ENCODE data around the gene UNC13B.

The UNC13B gene

DNA sequence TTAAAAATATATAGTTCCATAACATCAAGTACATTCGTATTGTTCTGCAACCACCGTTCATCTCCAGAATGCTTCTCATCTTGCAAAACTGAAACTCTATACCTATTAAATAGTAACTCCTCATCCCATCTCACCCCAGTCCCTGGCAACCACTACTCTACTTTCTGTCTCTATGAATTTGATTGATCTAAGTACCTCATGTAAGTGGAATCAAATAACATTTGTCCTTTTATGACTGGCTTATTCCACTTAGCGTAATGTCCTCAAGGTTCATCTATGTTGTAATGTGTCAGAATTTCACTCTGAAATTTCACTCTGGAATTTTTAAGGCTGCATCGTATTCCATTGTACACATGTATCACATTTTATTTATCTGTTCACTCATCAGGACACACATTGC lies 196.0 kb downstream of the UNC13B start:
- DNase-seq: no peak
- no peaks in the 10 kb centered on the region for H3K36me3 ChIP-seq (ENCODE audit: control insufficient read depth, insufficient read depth, low read length)

DNA sequence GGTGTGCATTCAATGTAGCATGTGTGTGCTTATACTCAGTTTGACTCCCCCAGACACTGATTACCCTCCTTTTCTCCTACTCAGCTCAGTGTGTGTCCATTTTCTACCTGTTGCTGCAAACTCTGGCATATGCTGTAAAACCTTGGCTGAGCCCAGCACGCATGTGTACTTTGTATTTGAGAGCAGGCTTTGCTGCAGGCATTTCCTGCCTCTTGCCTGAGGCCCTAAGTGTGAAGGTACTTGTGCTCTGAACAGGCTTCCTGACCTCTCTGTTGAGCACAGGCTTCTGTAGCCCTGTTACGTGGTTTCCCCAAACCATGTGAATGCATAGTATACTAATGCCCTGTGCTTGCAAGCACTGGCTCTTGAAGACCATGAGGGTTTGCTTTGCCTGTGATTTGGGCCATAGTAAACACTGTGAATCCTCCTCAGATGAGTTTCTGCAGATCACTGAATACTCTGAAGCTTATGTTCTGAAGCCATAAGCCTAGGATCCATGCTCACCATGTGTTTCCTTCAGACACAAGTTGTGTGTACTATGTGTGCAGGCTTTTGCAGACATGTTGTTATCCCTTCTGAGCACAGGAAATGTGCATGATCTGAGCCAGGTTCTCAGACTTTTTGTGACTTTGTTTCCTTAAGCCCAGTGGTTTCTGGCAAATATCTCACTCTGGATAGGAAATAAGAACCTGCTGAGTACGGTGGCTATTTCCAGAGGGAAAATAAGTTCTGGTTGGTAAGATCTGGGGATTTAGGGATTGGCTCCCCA lies 203.2 kb downstream of the UNC13B start:
- no peaks in the 10 kb centered on the region for H3K9me3 ChIP-seq (ENCODE audit: control insufficient read depth, low read length)
- no peak overlapping the region for H3K27ac ChIP-seq (ENCODE audit: insufficient read depth, low read length, poor library complexity, severe bottlenecking)
- no peaks in the 10 kb centered on the region for H3K36me3 ChIP-seq (ENCODE audit: control insufficient read depth, insufficient read depth, low read length)
- no peak overlapping the region for H3K4me3 ChIP-seq (ENCODE audit: insufficient read depth, low read depth, low read length, poor library complexity, severe bottlenecking)
- H3K27me3 ChIP-seq (replicated peaks; ENCODE audit: control insufficient read depth, insufficient read depth, low read length, poor library complexity, severe bottlenecking): no peaks in the 10 kb centered on the region
- no peaks in the 10 kb centered on the region for H3K4me1 ChIP-seq (ENCODE audit: control insufficient read depth, insufficient read depth, low read length, poor library complexity, severe bottlenecking)
- DNase-seq: no peak

More for the DNA sequence above, 196.0 kb downstream of the UNC13B start:
- H3K27me3 ChIP-seq (replicated peaks; ENCODE audit: control insufficient read depth, insufficient read depth, low read length, poor library complexity, severe bottlenecking): no peaks in the 10 kb centered on the region
- no peaks in the 10 kb centered on the region for H3K9me3 ChIP-seq (ENCODE audit: control insufficient read depth, low read length)
- no peaks in the 10 kb centered on the region for H3K4me1 ChIP-seq (ENCODE audit: control insufficient read depth, insufficient read depth, low read length, poor library complexity, severe bottlenecking)
- no peak overlapping the region for H3K27ac ChIP-seq (ENCODE audit: insufficient read depth, low read length, poor library complexity, severe bottlenecking)
- H3K4me3 ChIP-seq (ENCODE audit: insufficient read depth, low read depth, low read length, poor library complexity, severe bottlenecking): no peak overlapping the region

DNA sequence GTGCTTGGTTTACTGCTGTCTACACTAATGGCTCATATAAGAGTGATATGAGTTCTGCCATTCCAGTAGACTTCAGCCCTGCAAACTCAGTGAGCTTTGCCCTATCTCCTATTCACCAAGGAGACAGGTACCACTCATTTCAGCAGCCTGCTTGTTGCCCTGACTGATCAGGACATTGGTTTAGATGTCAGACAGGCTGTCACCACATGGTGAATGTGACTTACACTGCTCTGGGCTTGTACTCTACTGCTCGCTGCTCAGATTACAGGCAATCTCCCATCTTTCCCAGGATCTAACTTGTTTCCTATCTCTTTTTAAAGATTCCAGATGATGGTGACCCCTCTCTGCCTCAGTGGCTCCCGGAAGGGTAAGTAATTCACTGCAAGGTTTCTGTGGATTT lies 204.8 kb downstream of the UNC13B start:
- no peaks in the 10 kb centered on the region for H3K27me3 ChIP-seq (replicated peaks; ENCODE audit: control insufficient read depth, insufficient read depth, low read length, poor library complexity, severe bottlenecking)
- no peak overlapping the region for H3K27ac ChIP-seq (ENCODE audit: insufficient read depth, low read length, poor library complexity, severe bottlenecking)
- no peaks in the 10 kb centered on the region for H3K9me3 ChIP-seq (ENCODE audit: control insufficient read depth, low read length)
- H3K4me3 ChIP-seq (ENCODE audit: insufficient read depth, low read depth, low read length, poor library complexity, severe bottlenecking): no peak overlapping the region
- DNase-seq: no peak
- no peaks in the 10 kb centered on the region for H3K36me3 ChIP-seq (ENCODE audit: control insufficient read depth, insufficient read depth, low read length)
- no peaks in the 10 kb centered on the region for H3K4me1 ChIP-seq (ENCODE audit: control insufficient read depth, insufficient read depth, low read length, poor library complexity, severe bottlenecking)

DNA sequence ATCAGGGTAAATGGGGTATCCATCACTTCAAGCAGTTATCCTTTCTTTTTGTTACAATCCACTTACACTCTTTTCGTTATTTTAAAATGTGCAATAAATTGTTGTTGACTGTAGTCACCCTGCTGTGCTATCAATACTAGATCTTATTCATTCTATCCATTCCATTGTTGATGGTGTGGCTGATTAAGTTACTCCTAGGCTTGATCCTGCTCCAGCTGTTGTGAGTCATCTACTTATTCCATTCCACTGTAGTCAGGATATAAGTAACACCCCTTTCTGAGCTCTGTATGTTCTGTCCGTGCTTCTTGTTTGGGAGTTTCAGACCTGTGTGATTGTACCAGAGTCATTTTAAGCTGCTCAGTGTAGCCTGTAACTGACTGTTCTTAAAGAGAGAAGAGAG lies 205.6 kb downstream of the UNC13B start:
- no peak overlapping the region for H3K27ac ChIP-seq (ENCODE audit: insufficient read depth, low read length, poor library complexity, severe bottlenecking)

DNA sequence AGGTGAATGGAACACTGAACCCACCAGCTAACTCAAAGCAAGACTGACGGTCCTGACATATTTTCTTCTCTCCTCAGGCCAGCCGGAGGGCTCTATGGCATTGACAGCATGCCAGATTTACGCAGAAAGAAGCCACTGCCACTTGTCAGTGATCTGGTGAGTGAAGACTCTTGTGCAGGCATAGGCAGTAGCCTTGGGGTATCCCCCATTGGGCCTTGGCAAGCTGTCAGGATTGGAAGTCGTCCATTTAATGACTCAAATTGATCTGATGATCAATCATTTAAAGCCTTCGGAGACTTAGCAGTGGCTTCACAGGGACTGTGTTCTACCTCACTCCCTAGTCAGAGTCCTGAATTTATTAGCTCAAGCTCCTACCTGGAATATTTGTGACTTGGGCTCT lies 208.4 kb downstream of the UNC13B start:
- H3K36me3 ChIP-seq (ENCODE audit: control insufficient read depth, insufficient read depth, low read length): no peaks in the 10 kb centered on the region
- no peaks in the 10 kb centered on the region for H3K4me1 ChIP-seq (ENCODE audit: control insufficient read depth, insufficient read depth, low read length, poor library complexity, severe bottlenecking)
- no peak overlapping the region for H3K27ac ChIP-seq (ENCODE audit: insufficient read depth, low read length, poor library complexity, severe bottlenecking)
- H3K9me3 ChIP-seq (ENCODE audit: control insufficient read depth, low read length): no peaks in the 10 kb centered on the region
- no peak for DNase-seq
- no peak overlapping the region for H3K4me3 ChIP-seq (ENCODE audit: insufficient read depth, low read depth, low read length, poor library complexity, severe bottlenecking)
- no peaks in the 10 kb centered on the region for H3K27me3 ChIP-seq (replicated peaks; ENCODE audit: control insufficient read depth, insufficient read depth, low read length, poor library complexity, severe bottlenecking)

More for the DNA sequence above, 205.6 kb downstream of the UNC13B start:
- Histone ChIP-seq H3K4me3 (ENCODE audit: insufficient read depth, low read depth, low read length, poor library complexity, severe bottlenecking) (no peak overlapping the region), H3K36me3 (ENCODE audit: control insufficient read depth, insufficient read depth, low read length) (no peaks in the 10 kb centered on the region), H3K4me1 (ENCODE audit: control insufficient read depth, insufficient read depth, low read length, poor library complexity, severe bottlenecking) (no peaks in the 10 kb centered on the region), H3K27me3 (replicated peaks; ENCODE audit: control insufficient read depth, insufficient read depth, low read length, poor library complexity, severe bottlenecking) (no peaks in the 10 kb centered on the region), H3K9me3 (ENCODE audit: control insufficient read depth, low read length) (no peaks in the 10 kb centered on the region)
- DNase-seq: no peak

DNA sequence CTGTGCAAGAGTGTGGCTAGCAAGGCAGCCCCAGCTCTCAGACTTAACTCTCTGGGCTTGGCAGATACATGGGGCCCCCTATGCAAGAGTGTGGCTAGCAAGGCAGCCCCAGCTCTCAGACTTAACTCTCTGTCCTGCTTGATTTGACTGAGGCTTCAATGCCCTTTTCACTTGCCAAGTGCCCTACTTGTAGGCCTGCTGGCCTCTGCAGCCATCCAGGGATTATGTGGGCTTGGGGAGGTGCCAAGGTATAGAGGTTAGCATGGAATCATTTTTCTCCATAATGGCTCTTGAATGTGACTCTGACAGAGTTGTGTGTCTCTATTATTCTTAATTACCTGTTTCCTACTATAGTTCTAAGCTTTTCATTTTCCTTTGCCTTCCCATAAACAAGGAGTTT lies 212.6 kb downstream of the UNC13B start:
- no peaks in the 10 kb centered on the region for H3K36me3 ChIP-seq (ENCODE audit: control insufficient read depth, insufficient read depth, low read length)
- H3K27ac ChIP-seq (ENCODE audit: insufficient read depth, low read length, poor library complexity, severe bottlenecking): no peak overlapping the region
- H3K27me3 ChIP-seq (replicated peaks; ENCODE audit: control insufficient read depth, insufficient read depth, low read length, poor library complexity, severe bottlenecking): no peaks in the 10 kb centered on the region
- no peaks in the 10 kb centered on the region for H3K9me3 ChIP-seq (ENCODE audit: control insufficient read depth, low read length)
- DNase-seq: no peak
- no peak overlapping the region for H3K4me3 ChIP-seq (ENCODE audit: insufficient read depth, low read depth, low read length, poor library complexity, severe bottlenecking)
- no peaks in the 10 kb centered on the region for H3K4me1 ChIP-seq (ENCODE audit: control insufficient read depth, insufficient read depth, low read length, poor library complexity, severe bottlenecking)

DNA sequence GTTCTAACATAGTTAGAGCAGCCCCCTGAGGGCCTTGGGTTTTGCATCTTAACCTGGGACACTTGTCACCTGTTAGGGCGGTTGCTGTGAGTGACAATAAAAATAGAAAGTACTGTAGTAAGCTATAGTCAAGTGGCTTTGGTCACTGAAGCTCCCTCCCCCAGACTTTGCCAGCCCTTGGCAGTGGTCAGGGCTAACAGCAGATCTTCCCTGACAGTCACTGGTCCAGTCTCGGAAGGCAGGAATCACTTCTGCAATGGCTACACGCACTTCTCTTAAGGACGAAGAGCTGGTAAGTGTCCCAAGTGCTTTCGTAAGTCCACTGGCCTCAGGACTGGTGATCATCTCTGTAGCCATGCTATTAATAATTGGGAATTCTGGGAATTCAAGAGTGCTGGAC lies 213.1 kb downstream of the UNC13B start:
- no peak for DNase-seq
- no peak overlapping the region for H3K27ac ChIP-seq (ENCODE audit: insufficient read depth, low read length, poor library complexity, severe bottlenecking)
- no peaks in the 10 kb centered on the region for H3K4me1 ChIP-seq (ENCODE audit: control insufficient read depth, insufficient read depth, low read length, poor library complexity, severe bottlenecking)
- H3K9me3 ChIP-seq (ENCODE audit: control insufficient read depth, low read length): no peaks in the 10 kb centered on the region
- H3K4me3 ChIP-seq (ENCODE audit: insufficient read depth, low read depth, low read length, poor library complexity, severe bottlenecking): no peak overlapping the region
- no peaks in the 10 kb centered on the region for H3K27me3 ChIP-seq (replicated peaks; ENCODE audit: control insufficient read depth, insufficient read depth, low read length, poor library complexity, severe bottlenecking)
- H3K36me3 ChIP-seq (ENCODE audit: control insufficient read depth, insufficient read depth, low read length): no peaks in the 10 kb centered on the region

DNA sequence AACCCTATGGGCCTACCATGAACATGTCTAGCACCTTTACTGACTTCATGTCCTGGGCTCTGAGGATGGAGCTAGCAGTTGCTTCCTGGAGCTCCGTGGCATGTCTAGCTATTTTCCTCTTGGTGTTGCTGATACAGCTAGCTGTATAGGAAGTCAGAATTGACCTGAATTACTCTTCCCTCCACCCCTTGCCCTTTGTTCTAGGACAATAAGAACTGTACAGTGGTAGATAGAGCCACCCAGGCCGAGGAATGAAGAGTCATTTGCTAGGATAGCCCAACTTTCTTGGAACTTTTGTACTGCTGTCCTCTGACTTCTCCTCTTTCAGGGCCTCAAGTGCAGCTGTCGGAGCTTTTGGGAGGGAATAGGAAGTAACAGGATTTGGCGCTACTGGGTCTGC lies 218.2 kb downstream of the UNC13B start:
- Histone ChIP-seq H3K4me1 (ENCODE audit: control insufficient read depth, insufficient read depth, low read length, poor library complexity, severe bottlenecking) (no peaks in the 10 kb centered on the region), H3K27ac (ENCODE audit: insufficient read depth, low read length, poor library complexity, severe bottlenecking) (no peak overlapping the region), H3K36me3 (ENCODE audit: control insufficient read depth, insufficient read depth, low read length) (no peaks in the 10 kb centered on the region), H3K27me3 (replicated peaks; ENCODE audit: control insufficient read depth, insufficient read depth, low read length, poor library complexity, severe bottlenecking) (no peaks in the 10 kb centered on the region), H3K4me3 (ENCODE audit: insufficient read depth, low read depth, low read length, poor library complexity, severe bottlenecking) (no peak overlapping the region), H3K9me3 (ENCODE audit: control insufficient read depth, low read length) (no peaks in the 10 kb centered on the region)
- no peak for DNase-seq

DNA sequence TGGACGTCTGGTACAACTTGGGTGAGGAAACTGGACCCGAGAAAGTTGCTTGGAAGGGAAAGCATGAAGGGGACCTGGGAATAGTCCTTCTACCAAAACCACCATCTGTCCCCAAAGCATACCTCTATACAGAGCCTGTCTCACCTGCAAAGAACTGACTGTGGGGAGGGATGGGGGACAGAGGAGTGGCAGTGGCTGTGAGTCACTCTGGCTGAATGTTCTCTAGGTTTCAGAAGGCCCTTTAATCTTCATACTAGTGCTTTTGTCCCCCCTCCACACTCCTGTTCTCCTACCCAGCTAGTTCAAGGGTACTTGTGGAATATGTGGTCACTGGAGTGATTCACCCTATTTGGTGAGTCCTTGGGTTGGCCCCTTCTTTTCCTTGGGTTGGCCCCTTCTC lies 218.8 kb downstream of the UNC13B start:
- Histone ChIP-seq H3K36me3 (ENCODE audit: control insufficient read depth, insufficient read depth, low read length) (no peaks in the 10 kb centered on the region), H3K27me3 (replicated peaks; ENCODE audit: control insufficient read depth, insufficient read depth, low read length, poor library complexity, severe bottlenecking) (peaks cover 2% of the 10 kb centered on the region), H3K4me1 (ENCODE audit: control insufficient read depth, insufficient read depth, low read length, poor library complexity, severe bottlenecking) (no peaks in the 10 kb centered on the region), H3K27ac (ENCODE audit: insufficient read depth, low read length, poor library complexity, severe bottlenecking) (no peak overlapping the region), H3K9me3 (ENCODE audit: control insufficient read depth, low read length) (no peaks in the 10 kb centered on the region), H3K4me3 (ENCODE audit: insufficient read depth, low read depth, low read length, poor library complexity, severe bottlenecking) (no peak overlapping the region)
- DNase-seq: no peak

DNA sequence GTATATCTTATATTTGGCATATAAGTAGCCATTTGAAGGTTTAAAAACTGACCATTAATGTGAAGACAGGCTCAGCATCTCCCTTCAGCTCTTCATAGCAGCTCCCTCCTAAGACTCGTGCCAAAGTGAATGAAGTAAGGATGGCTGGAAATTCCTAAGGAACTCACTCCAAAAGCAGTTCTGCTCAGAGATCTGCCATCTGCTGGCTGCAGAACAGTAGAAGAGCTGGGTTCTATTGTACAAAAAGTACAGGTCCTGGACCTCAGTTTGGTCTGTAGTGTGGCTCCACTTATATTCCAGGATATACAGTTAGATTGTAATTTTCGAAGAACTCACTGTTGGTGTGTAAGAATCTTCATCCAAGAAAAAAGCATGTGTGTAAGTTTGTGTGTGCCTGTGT lies 223.2 kb downstream of the UNC13B start:
- H3K9me3 ChIP-seq (ENCODE audit: control insufficient read depth, low read length): no peaks in the 10 kb centered on the region
- no peak overlapping the region for H3K27ac ChIP-seq (ENCODE audit: insufficient read depth, low read length, poor library complexity, severe bottlenecking)
- H3K4me1 ChIP-seq (ENCODE audit: control insufficient read depth, insufficient read depth, low read length, poor library complexity, severe bottlenecking): no peaks in the 10 kb centered on the region
- H3K36me3 ChIP-seq (ENCODE audit: control insufficient read depth, insufficient read depth, low read length): no peaks in the 10 kb centered on the region
- H3K27me3 ChIP-seq (replicated peaks; ENCODE audit: control insufficient read depth, insufficient read depth, low read length, poor library complexity, severe bottlenecking): peaks cover 5% of the 10 kb centered on the region
- no peak for DNase-seq
- no peak overlapping the region for H3K4me3 ChIP-seq (ENCODE audit: insufficient read depth, low read depth, low read length, poor library complexity, severe bottlenecking)

Data from effector memory CD4-positive, alpha-beta T cell (primary cell).